GM12872 (cell line): ENCODE data around the gene DOCK3.

Experiments
- CTCF ChIP-seq: IDR thresholded peaks from 3 replicates; pipeline ENCODE4 v1.5.1; 2011; ENCODE audit warnings: low read depth, mild to moderate bottlenecking, low read length, moderate library complexity; ENCODE audit not compliant: insufficient read depth

DOCK3 gene

GRCh38 chr3:51100536-51100851, 425.8 kb downstream of the DOCK3 start:
- TF ChIP-seq CTCF: no peak

GRCh38 chr3:51102396-51102795, 427.7 kb downstream of the DOCK3 start:
- no peak for TF ChIP-seq CTCF

GRCh38 chr3:51106242-51106876, 431.6 kb downstream of the DOCK3 start:
- TF ChIP-seq CTCF: no peak

GRCh38 chr3:51110586-51110985, 435.9 kb downstream of the DOCK3 start:
- TF ChIP-seq CTCF: no peak

- TF ChIP-seq CTCF: no peak
Observed at GRCh38 chr3:51122944-51123343, 448.2 kb downstream of the DOCK3 start.

GRCh38 chr3:51123531-51123930, 448.8 kb downstream of the DOCK3 start:
- no peak for TF ChIP-seq CTCF

GRCh38 chr3:51137715-51138114, 463.0 kb downstream of the DOCK3 start:
- TF ChIP-seq CTCF: no peak
